BE2C (cell line): Measurements from ENCODE around the gene RGS14.
"Not testable (repeated sequence)": the region's sequence is repeated elsewhere in the genome, so short reads cannot be mapped to it uniquely, and the experiment has no call there.

Experiments used
- DNase-seq: peaks from one replicate; pipeline ENCODE4 v3.0.0-alpha.2; 2020
- H3K27me3 ChIP-seq: fragments of 250-450 bp; sonication (Bioruptor Pico); 2 replicates; pipeline ENCODE4 v1.5.1; 2020; ENCODE audit warnings: mild to moderate bottlenecking
- H3K36me3 ChIP-seq: fragments of 250-450 bp; sonication (Bioruptor Pico); 2 replicates; pipeline ENCODE4 v1.5.1; 2020; ENCODE audit warnings: mild to moderate bottlenecking
- H3K4me1 ChIP-seq: fragments of 250-450 bp; sonication (Bioruptor Pico); 2 replicates; pipeline ENCODE4 v1.5.1; 2020
- H3K4me3 ChIP-seq: 2 replicates; pipeline ENCODE4 v1.5.1; 2011; ENCODE audit warnings: low read depth, low read length
- H3K9me3 ChIP-seq: fragments of 250-450 bp; sonication (Bioruptor Pico); 2 replicates; pipeline ENCODE4 v1.5.1; 2020
- TF ChIP-seq, protein P1 (sequence below): IDR thresholded peaks from 2 replicates; pipeline ENCODE4 v1.5.1; 2012; ENCODE audit warnings: mild to moderate bottlenecking, low read depth, low read length

The RGS14 gene

DNA sequence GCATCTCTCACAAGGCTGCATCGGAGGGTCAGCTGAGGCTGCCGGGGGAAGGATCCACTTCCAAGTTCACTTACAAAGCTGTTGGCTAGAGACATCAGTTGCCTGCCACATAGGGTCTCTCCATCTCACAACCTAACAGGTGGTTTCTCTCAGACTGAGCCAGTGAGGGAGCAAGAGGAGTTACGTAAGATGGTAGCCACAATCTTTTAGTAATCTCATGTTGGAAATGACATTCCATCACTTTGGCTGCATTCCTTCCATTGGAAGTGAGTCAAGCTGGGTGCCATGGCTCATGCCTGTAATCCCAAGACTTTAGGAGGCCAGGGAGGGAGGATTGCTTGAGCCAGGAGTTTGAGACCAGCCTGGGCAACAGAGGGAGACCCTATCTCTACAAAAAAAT lies 61.3 kb downstream of the RGS14 start:
- DNase-seq, result no peak
- no peaks in the 10 kb centered on the region for H3K9me3 ChIP-seq
- H3K4me1 ChIP-seq, result no peaks in the 10 kb centered on the region
- no peaks in the 10 kb centered on the region for H3K27me3 ChIP-seq
- TF ChIP-seq, protein P1, sequence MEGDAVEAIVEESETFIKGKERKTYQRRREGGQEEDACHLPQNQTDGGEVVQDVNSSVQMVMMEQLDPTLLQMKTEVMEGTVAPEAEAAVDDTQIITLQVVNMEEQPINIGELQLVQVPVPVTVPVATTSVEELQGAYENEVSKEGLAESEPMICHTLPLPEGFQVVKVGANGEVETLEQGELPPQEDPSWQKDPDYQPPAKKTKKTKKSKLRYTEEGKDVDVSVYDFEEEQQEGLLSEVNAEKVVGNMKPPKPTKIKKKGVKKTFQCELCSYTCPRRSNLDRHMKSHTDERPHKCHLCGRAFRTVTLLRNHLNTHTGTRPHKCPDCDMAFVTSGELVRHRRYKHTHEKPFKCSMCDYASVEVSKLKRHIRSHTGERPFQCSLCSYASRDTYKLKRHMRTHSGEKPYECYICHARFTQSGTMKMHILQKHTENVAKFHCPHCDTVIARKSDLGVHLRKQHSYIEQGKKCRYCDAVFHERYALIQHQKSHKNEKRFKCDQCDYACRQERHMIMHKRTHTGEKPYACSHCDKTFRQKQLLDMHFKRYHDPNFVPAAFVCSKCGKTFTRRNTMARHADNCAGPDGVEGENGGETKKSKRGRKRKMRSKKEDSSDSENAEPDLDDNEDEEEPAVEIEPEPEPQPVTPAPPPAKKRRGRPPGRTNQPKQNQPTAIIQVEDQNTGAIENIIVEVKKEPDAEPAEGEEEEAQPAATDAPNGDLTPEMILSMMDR, result no peak
- H3K4me3 ChIP-seq, result no peak overlapping the region
- no peaks in the 10 kb centered on the region for H3K36me3 ChIP-seq

DNA sequence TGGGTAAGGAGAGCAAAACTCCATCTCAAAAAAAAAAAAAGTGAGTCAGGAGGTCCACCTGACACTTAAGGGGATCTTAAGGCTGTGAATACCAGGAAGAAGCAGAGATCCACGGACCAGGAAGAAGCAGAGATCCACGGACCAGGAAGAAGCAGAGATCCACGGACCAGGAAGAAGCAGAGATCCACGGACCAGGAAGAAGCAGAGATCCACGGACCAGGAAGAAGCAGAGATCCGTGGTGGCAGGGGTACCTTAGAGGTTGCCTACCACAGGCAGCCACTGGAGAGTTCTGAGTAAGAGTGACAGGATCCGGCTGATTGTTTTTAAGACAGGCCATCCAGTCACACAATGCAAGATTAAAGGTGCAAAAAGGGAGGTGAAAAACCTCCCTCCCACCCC lies 62.7 kb downstream of the RGS14 start:
- H3K27me3 ChIP-seq, H3K4me3 ChIP-seq, DNase-seq, H3K36me3 ChIP-seq, H3K4me1 ChIP-seq, H3K9me3 ChIP-seq: not testable (repeated sequence)

DNA sequence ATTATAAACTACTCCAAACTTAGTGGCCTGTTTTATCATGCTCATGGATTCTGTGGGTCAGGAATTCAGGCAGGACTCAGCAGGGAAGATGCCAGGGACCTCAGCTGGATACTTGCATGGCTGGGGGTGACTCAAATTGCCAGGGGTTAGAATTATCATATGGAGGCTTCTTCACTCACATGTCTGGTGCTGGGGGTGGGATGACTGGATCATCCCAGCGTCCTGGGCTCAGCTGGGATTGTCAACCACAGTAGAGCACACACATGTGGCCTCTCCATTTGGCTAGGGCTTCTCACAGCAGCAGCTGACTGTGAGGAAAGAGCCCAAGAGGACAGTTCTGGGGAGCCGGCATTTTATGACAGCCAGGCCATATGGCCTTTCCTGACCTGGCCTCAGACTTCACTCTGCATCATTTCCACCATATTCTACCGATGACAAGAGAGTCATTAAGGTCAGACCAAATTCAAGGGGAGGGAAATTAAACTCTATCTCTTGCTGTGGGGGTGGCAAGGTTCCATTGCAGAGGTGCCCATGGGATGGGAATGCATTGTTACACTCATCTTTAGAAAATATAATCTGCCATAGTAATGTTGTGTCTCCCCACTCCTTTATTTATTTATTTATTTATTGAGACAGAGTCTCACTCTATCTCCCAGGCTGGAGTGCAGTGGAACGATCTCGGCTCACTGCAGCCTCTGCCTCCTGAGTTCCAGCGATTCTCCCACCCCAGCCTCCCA lies 63.5 kb downstream of the RGS14 start:
- Histone ChIP-seq H3K9me3 (no peaks in the 10 kb centered on the region), H3K36me3 (no peaks in the 10 kb centered on the region), H3K27me3 (no peaks in the 10 kb centered on the region), H3K4me3 (no peak overlapping the region), H3K4me1 (no peaks in the 10 kb centered on the region)
- TF ChIP-seq, protein P1, result no peak
- DNase-seq, result no peak
